Measurements from ENCODE around the gene NAT8L.
A peak's percentile ranks its signal among the peaks of the same experiment; 100 is the strongest.
"Not testable (repeated sequence)": the region's sequence is repeated elsewhere in the genome, so short reads cannot be mapped to it uniquely, and the experiment has no call there.

NAT8L gene

DNA sequence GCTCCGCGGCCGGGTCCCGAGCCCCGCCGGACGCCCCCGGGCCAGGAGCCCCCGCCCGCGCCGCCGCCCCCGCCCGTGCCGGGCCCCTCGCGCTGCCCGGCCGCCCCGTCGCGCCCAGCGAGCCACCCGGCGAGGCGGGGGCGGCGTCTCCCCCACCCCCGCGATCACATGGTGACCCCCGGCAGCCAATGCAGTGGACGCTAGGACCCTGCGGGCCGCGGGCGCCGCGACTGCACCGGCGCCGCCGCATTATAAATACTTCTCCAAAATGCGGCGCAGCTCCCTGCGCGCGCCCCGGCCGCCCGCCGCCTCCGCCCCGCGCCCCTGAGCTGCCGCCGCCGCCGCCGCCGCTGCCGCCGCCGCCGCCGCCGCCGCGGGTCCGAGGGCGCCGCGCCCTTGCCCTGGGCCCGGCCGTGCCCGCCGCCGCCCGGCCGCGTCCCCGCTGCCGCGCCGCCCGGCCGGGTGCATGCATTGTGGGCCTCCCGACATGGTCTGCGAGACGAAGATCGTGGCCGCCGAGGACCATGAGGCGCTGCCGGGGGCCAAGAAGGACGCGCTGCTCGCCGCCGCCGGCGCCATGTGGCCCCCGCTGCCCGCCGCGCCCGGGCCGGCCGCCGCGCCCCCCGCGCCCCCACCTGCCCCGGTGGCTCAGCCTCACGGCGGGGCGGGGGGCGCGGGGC lies at the start of gene NAT8L:
TSS of gene NAT8L (plus strand) at position 282 of the 680 bp plus-strand sequence. CDS start at position 467, 185 bp downstream.
- Mint-ChIP-seq H3K9me3 (no peaks in the 10 kb centered on the region), H3K4me3 (peak within 1 kb of the TSS; percentile 18), H3K4me1 (ENCODE audit: low read depth) (peaks cover 3% of the 10 kb centered on the region), H3K27ac (no peak within 1 kb of the TSS), H3K36me3 (ENCODE audit: low read depth) (no peaks in the 10 kb centered on the region), H3K27me3 (peaks cover 39% of the 10 kb centered on the region)
- peak; percentile 48 for DNase-seq

DNA sequence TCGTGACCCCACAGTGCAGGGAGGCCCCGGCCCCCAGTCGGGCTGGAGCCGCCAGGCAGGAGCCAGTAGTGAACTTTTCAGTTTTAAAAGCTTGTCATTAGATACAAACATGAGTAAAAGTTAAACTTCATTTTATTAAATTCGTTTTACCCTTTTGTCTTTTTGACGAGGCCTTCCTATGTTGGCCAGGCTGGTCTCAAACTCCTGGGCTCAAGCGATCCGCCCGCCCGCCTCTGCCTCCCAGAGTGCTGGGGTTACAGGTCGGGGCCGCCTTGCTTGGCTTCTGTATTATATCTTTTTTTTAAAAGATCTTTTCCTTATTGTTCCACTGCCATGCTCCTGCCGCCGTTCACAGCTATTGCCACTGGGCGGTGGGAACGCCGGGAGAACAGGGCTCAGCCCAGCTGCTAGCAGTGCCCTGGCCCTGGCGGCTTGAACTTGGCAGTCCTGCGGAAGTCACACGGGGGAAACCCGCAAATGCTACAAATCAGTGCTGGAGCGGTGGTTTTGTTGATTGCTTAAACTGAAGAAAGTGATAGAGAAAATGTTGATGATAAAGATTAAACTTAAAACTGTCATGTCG lies 49.4 kb upstream of the NAT8L start:
- Mint-ChIP-seq H3K9me3 (no peaks in the 10 kb centered on the region), H3K27me3 (no peaks in the 10 kb centered on the region)

GRCh38 chr4:2011583-2011982 lies 47.5 kb upstream of the NAT8L start:
- Mint-ChIP-seq H3K27me3 (no peaks in the 10 kb centered on the region), H3K27ac (no peak overlapping the region), H3K36me3 (ENCODE audit: low read depth) (peaks cover 17% of the 10 kb centered on the region), H3K4me1 (ENCODE audit: low read depth) (peaks cover 20% of the 10 kb centered on the region), H3K9me3 (no peaks in the 10 kb centered on the region), H3K4me3 (no peak overlapping the region)
- DNase-seq: no peak

More for the DNA sequence above, 49.4 kb upstream of the NAT8L start:
- Mint-ChIP-seq H3K36me3 (ENCODE audit: low read depth) (peaks cover 34% of the 10 kb centered on the region), H3K27ac (peak overlapping the region; percentile 94), H3K4me1 (ENCODE audit: low read depth) (peaks cover 33% of the 10 kb centered on the region), H3K4me3 (peak overlapping the region; percentile 89)
- DNase-seq: peak; percentile 70

DNA sequence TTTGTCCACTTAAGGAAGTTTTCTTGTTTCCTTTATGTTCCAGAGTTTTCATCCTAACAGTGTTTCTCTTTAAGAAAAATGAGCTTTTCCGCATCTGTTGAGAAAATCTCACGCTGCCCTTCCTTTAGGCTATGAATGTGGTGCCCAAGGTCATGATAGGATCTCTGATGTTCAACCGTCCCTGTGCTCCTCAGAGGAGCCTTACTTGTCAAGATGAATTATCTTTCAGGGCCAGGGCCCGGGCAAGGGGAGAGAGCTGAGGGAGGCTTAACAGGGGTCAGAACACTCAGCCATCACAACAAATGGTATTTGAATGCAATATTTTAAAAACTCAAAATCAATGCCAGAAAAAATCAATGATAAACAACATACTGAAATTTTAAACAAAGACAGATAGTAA lies 44.1 kb upstream of the NAT8L start:
- no peak for DNase-seq
- Mint-ChIP-seq H3K27ac (no peak overlapping the region), H3K27me3 (peaks cover 18% of the 10 kb centered on the region), H3K9me3 (no peaks in the 10 kb centered on the region), H3K4me1 (ENCODE audit: low read depth) (peaks cover 6% of the 10 kb centered on the region), H3K4me3 (no peak overlapping the region), H3K36me3 (ENCODE audit: low read depth) (no peaks in the 10 kb centered on the region)

DNA sequence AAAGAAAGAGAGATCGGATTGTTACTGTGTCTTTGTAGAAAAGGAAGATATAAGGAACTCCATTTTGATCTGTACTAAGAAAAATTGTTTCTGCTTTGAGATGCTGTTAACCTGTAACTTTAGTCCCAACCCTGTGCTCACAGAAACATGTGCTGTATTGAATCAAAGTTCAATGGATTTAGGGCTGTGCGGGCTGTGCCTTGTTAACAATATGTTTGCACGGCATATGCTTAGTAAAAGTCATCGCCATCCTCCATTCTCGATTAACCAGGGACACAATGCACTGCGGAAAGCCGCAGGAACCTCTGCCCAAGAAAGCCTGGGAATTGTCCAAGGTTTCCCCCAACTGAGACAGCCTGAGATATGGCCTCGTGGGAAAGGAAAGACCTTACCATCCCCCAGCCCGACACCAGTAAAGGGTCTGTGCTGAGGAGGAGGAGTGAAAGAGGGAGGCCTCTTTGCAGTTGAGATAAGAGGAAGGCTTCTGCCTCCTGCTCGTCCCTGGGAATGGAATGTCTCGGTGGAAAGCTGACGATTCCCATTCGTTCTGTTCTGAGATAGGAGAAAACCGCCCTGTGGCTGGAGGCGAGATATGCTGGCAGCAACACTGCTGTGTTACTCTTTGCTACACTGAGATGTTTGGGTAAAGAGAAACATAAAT lies 37.6 kb upstream of the NAT8L start:
- H3K9me3 Mint-ChIP-seq; H3K36me3 Mint-ChIP-seq (ENCODE audit: low read depth); H3K27ac Mint-ChIP-seq; DNase-seq; H3K4me3 Mint-ChIP-seq; H3K4me1 Mint-ChIP-seq (ENCODE audit: low read depth): not testable (repeated sequence)
- H3K27me3 Mint-ChIP-seq: peaks cover 48% of the 10 kb centered on the region

GRCh38 chr4:2024683-2025082 lies 34.4 kb upstream of the NAT8L start:
- H3K4me3 Mint-ChIP-seq: no peak overlapping the region
- peaks cover 38% of the 10 kb centered on the region for H3K27me3 Mint-ChIP-seq
- DNase-seq: no peak
- H3K36me3 Mint-ChIP-seq (ENCODE audit: low read depth): no peaks in the 10 kb centered on the region
- H3K9me3 Mint-ChIP-seq: no peaks in the 10 kb centered on the region
- H3K27ac Mint-ChIP-seq: no peak overlapping the region
- H3K4me1 Mint-ChIP-seq (ENCODE audit: low read depth): no peaks in the 10 kb centered on the region

GRCh38 chr4:2025817-2026216 lies 33.3 kb upstream of the NAT8L start:
- DNase-seq: no peak
- Mint-ChIP-seq H3K4me1 (ENCODE audit: low read depth) (no peaks in the 10 kb centered on the region), H3K27me3 (peaks cover 40% of the 10 kb centered on the region), H3K36me3 (ENCODE audit: low read depth) (no peaks in the 10 kb centered on the region), H3K9me3 (no peaks in the 10 kb centered on the region), H3K4me3 (no peak overlapping the region), H3K27ac (no peak overlapping the region)

- H3K36me3 Mint-ChIP-seq (ENCODE audit: low read depth); H3K4me3 Mint-ChIP-seq; DNase-seq; H3K9me3 Mint-ChIP-seq; H3K4me1 Mint-ChIP-seq (ENCODE audit: low read depth); H3K27ac Mint-ChIP-seq: not testable (repeated sequence)
- peaks cover 34% of the 10 kb centered on the region for H3K27me3 Mint-ChIP-seq
Measured at GRCh38 chr4:2027120-2027519, 32.0 kb upstream of the NAT8L start.

GRCh38 chr4:2031161-2031560 lies 28.0 kb upstream of the NAT8L start:
- H3K4me1 Mint-ChIP-seq (ENCODE audit: low read depth); H3K36me3 Mint-ChIP-seq (ENCODE audit: low read depth); H3K9me3 Mint-ChIP-seq; H3K4me3 Mint-ChIP-seq; H3K27ac Mint-ChIP-seq; DNase-seq: not testable (repeated sequence)
- H3K27me3 Mint-ChIP-seq: peaks cover 35% of the 10 kb centered on the region

GRCh38 chr4:2036327-2036726 lies 22.8 kb upstream of the NAT8L start:
- peaks cover 37% of the 10 kb centered on the region for H3K27me3 Mint-ChIP-seq
- no peaks in the 10 kb centered on the region for H3K36me3 Mint-ChIP-seq (ENCODE audit: low read depth)
- no peak for DNase-seq
- H3K4me3 Mint-ChIP-seq: no peak overlapping the region
- H3K9me3 Mint-ChIP-seq: no peaks in the 10 kb centered on the region
- H3K27ac Mint-ChIP-seq: no peak overlapping the region
- peaks cover 2% of the 10 kb centered on the region for H3K4me1 Mint-ChIP-seq (ENCODE audit: low read depth)

GRCh38 chr4:2036866-2037265 lies 22.3 kb upstream of the NAT8L start:
- H3K4me1 Mint-ChIP-seq (ENCODE audit: low read depth): peaks cover 4% of the 10 kb centered on the region
- H3K9me3 Mint-ChIP-seq: no peaks in the 10 kb centered on the region
- no peak for DNase-seq
- peaks cover 40% of the 10 kb centered on the region for H3K27me3 Mint-ChIP-seq
- no peaks in the 10 kb centered on the region for H3K36me3 Mint-ChIP-seq (ENCODE audit: low read depth)
- H3K4me3 Mint-ChIP-seq: no peak overlapping the region
- no peak overlapping the region for H3K27ac Mint-ChIP-seq

DNA sequence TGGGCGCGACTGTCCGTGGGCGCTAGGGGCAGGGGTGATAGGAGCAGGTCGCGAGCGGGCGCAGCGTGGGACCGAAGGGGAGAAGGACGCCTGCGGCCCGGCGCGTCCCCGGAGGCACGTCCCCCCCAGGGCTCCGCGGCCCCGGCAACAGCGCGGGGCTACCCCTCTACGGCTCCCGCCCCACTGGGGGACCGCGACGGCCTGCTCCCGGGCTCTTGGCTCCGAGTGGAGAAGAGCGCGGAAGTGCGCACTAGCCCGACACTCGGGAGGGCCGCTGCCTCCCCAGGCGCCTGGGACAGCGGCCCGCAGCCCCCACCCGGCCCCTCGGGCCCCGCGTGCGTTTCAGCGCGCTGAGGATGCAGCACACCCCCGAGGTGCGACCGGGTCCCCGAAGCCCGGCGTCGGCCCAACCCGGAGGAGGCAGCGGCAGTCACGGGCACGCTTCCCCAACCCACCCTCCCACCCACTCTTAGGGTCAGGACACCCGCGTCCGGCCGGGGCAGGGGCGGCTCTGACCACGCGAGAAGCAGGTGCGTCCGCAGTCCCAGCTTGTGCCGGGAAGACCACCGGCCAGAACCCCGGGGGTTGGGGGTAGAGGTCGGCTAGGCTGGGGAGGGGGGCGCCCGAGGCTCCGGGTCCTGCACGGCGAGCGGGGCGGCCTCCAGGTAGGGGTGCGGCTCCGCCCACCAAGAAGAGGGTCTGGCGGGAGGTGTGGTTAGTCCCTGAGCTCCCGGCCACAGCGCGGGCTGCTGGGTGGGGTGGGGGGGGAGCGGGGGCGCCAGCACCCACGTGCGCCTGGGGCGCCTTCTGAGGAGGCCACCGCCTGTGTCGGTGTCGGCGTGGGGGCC lies 18.5 kb upstream of the NAT8L start:
- Mint-ChIP-seq H3K4me3 (peak overlapping the region; percentile 53), H3K27ac (no peak overlapping the region), H3K9me3 (no peaks in the 10 kb centered on the region), H3K36me3 (ENCODE audit: low read depth) (no peaks in the 10 kb centered on the region), H3K4me1 (ENCODE audit: low read depth) (peaks cover 8% of the 10 kb centered on the region), H3K27me3 (peaks cover 24% of the 10 kb centered on the region)
- no peak for DNase-seq

- Mint-ChIP-seq H3K27ac (peak overlapping the region; percentile 71), H3K4me1 (ENCODE audit: low read depth) (peaks cover 8% of the 10 kb centered on the region), H3K27me3 (peaks cover 30% of the 10 kb centered on the region), H3K4me3 (peak overlapping the region; percentile 83), H3K36me3 (ENCODE audit: low read depth) (no peaks in the 10 kb centered on the region), H3K9me3 (no peaks in the 10 kb centered on the region)
- peak; percentile 91 for DNase-seq
Measured at GRCh38 chr4:2041239-2042130, 17.6 kb upstream of the NAT8L start.

Measured in activated T-cell treated with anti-CD3 and anti-CD28 coated beads, Interleukin-2, amount 50 U/mL, for 24 hours (primary cell).